Activated CD8-positive, alpha-beta T cell treated with anti-CD3 and anti-CD28 coated beads for 36 hours (primary cell): ENCODE results near the gene MYH11. TPM values are rescaled to one million over a fixed set of nuclear protein-coding genes. Genes with fewer than 3 reads are reported as not detected.
"Not testable (repeated sequence)": the region's sequence is repeated elsewhere in the genome, so short reads cannot be mapped to it uniquely, and the experiment has no call there.

Experiments used
- ATAC-seq: fragments of 200-7000 bp; cut with Tn5 transposase; one replicate; pipeline ENCODE4 v1.10.0; 2021; ENCODE audit warnings: mild to moderate bottlenecking, moderate library complexity
- CTCF ChIA-PET: fragments of 350-600 bp; sonication (Branson Sonifier 250); formaldehyde crosslinking; loops from one replicate; lab custom pipeline; 2021; ENCODE audit warnings: antibody characterized with exemption; lab: Charles Lee
- POLR2A ChIA-PET: fragments of 350-600 bp; sonication (Branson Sonifier 250); formaldehyde crosslinking; loops from one replicate; lab custom pipeline; 2021; ENCODE audit warnings: antibody characterized with exemption; lab: Charles Lee
- DNase-seq: peaks from one replicate; pipeline ENCODE4 v3.0.0-alpha.2; 2020
- H3K27ac Mint-ChIP-seq: one replicate; pipeline ENCODE4 v1.8.0; 2021; ENCODE audit warnings: mild to moderate bottlenecking, mixed read lengths
- H3K27me3 Mint-ChIP-seq: one replicate; pipeline ENCODE4 v1.8.0; 2021; ENCODE audit warnings: mixed read lengths
- H3K36me3 Mint-ChIP-seq: one replicate; pipeline ENCODE4 v1.8.0; 2021; ENCODE audit warnings: low read depth, mixed read lengths
- H3K4me1 Mint-ChIP-seq: one replicate; pipeline ENCODE4 v1.8.0; 2021; ENCODE audit warnings: low read depth, mixed read lengths
- H3K4me3 Mint-ChIP-seq: one replicate; pipeline ENCODE4 v1.8.0; 2021; ENCODE audit warnings: mild to moderate bottlenecking, moderate library complexity, mixed read lengths
- H3K9me3 Mint-ChIP-seq: one replicate; pipeline ENCODE4 v1.8.0; 2021; ENCODE audit warnings: mixed read lengths
- CTCF ChIP-seq: fragments of 200-600 bp; IDR thresholded peaks from one replicate; pipeline ENCODE4 v1.8.0; 2022; ENCODE audit warnings: antibody characterized with exemption, mild to moderate bottlenecking
- intact Hi-C: fragments of 100-400 bp; cut with micrococcal nuclease; formaldehyde crosslinking; loops from one replicate; pipeline ENCODE4 v1.10.0; 2022
- total RNA-seq, 2 experiments: library from RNA; stranded (reverse); gene quantifications; one replicate each; pipeline ENCODE4 v1.2.3, GENCODE V29; 2021

Gene MYH11
- total RNA-seq, 2 experiments from 2014 or later = not detected

DNA sequence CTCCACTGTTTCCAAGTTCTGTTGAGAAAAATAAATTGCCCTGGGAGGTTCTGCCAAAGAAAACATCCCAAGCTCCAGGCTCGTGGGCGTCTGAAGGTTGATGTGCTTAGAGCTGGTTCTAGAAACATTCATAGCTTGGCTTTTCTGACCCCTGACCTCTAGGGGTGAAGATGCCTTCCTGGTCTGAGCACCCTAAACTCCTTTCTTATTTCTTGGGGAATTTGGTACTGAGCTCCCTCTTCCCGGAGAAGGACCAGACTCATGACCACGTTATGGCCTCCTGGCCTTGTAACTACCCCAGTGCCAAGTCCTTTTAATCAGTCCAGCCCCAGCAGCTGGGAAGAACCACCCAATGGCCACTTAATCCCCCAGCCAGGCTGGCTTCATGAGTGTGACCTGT is 66.4 kb downstream of the MYH11 start:
- intact Hi-C loops = no loop called here
- Mint-ChIP-seq H3K36me3 (no peaks in the 10 kb centered on the region), H3K9me3 (no peaks in the 10 kb centered on the region), H3K4me3 (no peak overlapping the region), H3K4me1 (no peaks in the 10 kb centered on the region), H3K27ac (no peak overlapping the region), H3K27me3 (no peaks in the 10 kb centered on the region)
- TF ChIP-seq CTCF = no peak
- ATAC-seq = no peak
- ChIA-PET POLR2A (interaction anchor here (1.1 kb wide), 1 partner anchor 21 kb away, joined by 3 read pairs; no protein-coding TSS in a partner anchor), CTCF (no interaction called here)
- no peak for DNase-seq

- H3K36me3 Mint-ChIP-seq, H3K27me3 Mint-ChIP-seq, H3K9me3 Mint-ChIP-seq, CTCF ChIA-PET, H3K4me1 Mint-ChIP-seq, H3K4me3 Mint-ChIP-seq, DNase-seq, ATAC-seq, H3K27ac Mint-ChIP-seq, intact Hi-C loops: not testable (repeated sequence)
- POLR2A ChIA-PET = interaction anchor here (1.1 kb wide), 1 partner anchor 21 kb away, joined by 3 read pairs; no protein-coding TSS in a partner anchor
These were observed 67.0 kb downstream of the MYH11 start for GRCh38 chr16:15789816-15790215.

DNA sequence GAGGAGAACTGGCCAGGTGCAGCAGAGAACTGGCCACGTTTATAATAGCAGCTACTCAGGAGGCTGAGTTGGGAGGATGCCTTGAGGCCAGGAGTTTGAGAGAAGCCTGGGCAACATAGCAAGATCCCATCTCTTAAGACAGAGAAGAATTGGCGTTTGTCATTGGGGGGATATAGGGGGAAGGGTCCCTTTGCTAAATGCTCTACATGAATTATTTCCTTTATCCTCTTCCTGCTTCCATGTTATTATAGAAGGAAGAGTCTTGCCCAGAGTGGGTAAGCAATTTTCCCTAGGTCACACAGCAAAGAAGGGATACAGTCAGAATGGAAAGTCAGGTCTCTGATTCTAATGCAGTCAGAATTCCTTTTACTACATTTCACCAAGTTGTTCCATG is 68.0 kb downstream of the MYH11 start:
- ChIA-PET POLR2A (no interaction called here), CTCF (no interaction called here)
- intact Hi-C loops = no loop called here
- DNase-seq (no peak), ATAC-seq (no peak)
- no peak overlapping the region for H3K27ac Mint-ChIP-seq
- H3K27me3 Mint-ChIP-seq = no peaks in the 10 kb centered on the region
- no peaks in the 10 kb centered on the region for H3K36me3 Mint-ChIP-seq
- no peaks in the 10 kb centered on the region for H3K9me3 Mint-ChIP-seq
- no peak overlapping the region for H3K4me3 Mint-ChIP-seq
- TF ChIP-seq CTCF = no peak
- no peaks in the 10 kb centered on the region for H3K4me1 Mint-ChIP-seq

GRCh38 chr16:15786501-15786900 is 70.3 kb downstream of the MYH11 start:
- ChIA-PET POLR2A (no interaction called here), CTCF (no interaction called here)
- H3K36me3 Mint-ChIP-seq = no peaks in the 10 kb centered on the region
- ATAC-seq (no peak), DNase-seq (no peak)
- intact Hi-C loops = no loop called here
- H3K27me3 Mint-ChIP-seq = no peaks in the 10 kb centered on the region
- H3K4me1 Mint-ChIP-seq = no peaks in the 10 kb centered on the region
- H3K4me3 Mint-ChIP-seq = no peak overlapping the region
- no peaks in the 10 kb centered on the region for H3K9me3 Mint-ChIP-seq
- no peak for TF ChIP-seq CTCF
- H3K27ac Mint-ChIP-seq = no peak overlapping the region

DNA sequence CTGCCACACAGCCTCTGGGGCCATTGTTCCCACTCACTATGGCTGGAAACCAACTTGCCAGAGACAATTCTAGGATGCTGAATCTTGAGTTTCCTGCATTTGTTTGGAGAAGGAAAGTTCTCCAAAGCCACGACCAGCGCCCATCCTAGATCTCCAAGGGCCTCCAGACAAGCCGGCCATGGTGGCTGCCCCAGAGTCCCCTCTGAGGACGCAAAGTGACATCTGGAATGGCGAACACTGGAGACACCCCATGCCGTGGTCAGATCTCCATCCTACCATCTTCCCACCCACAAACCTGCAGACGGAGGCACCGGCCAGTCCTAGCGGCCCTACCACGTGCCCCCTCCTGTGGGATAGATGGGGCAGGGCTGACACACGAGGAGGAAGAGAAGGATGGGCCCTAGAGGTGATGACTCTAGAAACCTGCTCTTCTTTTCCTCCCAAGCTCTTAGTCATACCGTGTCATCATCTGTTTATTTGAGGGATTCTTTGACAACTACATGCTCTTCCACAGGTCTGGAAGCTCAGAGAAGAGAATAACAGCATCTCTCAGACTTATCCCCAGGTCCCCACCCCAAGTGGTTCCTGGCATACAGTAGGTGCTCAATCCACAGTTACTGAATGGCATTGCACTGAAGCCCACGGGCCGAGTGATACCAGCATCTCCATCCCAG is 71.3 kb downstream of the MYH11 start:
- ChIA-PET POLR2A (no interaction called here), CTCF (no interaction called here)
- intact Hi-C loops = no loop called here
- no peaks in the 10 kb centered on the region for H3K9me3 Mint-ChIP-seq
- no peak overlapping the region for H3K27ac Mint-ChIP-seq
- no peak for TF ChIP-seq CTCF
- no peaks in the 10 kb centered on the region for H3K36me3 Mint-ChIP-seq
- DNase-seq (no peak), ATAC-seq (no peak)
- H3K27me3 Mint-ChIP-seq = no peaks in the 10 kb centered on the region
- no peaks in the 10 kb centered on the region for H3K4me1 Mint-ChIP-seq
- no peak overlapping the region for H3K4me3 Mint-ChIP-seq
